ENCODE data around the gene MICAL2. TPM values are rescaled to one million over a fixed set of nuclear protein-coding genes. Genes with fewer than 3 reads are reported as not detected.

MICAL2 gene
- total and polyA plus RNA-seq, 2 of the 8 experiments (the other 6 are each of a cell fraction or from before 2014, with no cell fraction given) = 1.3 to 4.1 TPM

- H3K79me1 ChIP-seq (ENCODE audit: low read depth, low read length) = no peaks in the 10 kb centered on the region
- H3K56ac ChIP-seq (replicated peaks; ENCODE audit: insufficient read length, low read depth, low read length) = no peak overlapping the region
- POLR2A ChIA-PET (ENCODE audit: partially characterized antibody) = no interaction called here
- H2BK12ac ChIP-seq (ENCODE audit: low read depth, low read length) = no peak overlapping the region
- H3K9ac ChIP-seq (replicated peaks in 1 of 4; ENCODE audit: extremely low read depth in 1 of 4, low read depth in 3 of 4, low read length in 3 of 4) = no peak overlapping the region
- WGBS, 2 experiments (ENCODE audit: extremely low coverage in 1 of 2, insufficient coverage in 1 of 2, insufficient read length in 1 of 2, insufficient replicate concordance in 2 of 2, low coverage in 1 of 2, low lambda C conversion rate in 2 of 2, missing lambda C conversion rate in 1 of 2) = 93% methylated on average over 2 of the region's 2 CpGs; no CpG with 5 or more reads in 1 of the 2 experiments
- H3K36me3 ChIP-seq (ENCODE audit: control insufficient read depth in 2 of 4, insufficient read depth in 4 of 4, low read length in 3 of 4) = no peaks in the 10 kb centered on the region
- H4K91ac ChIP-seq (replicated peaks; ENCODE audit: insufficient read length, low read length) = no peak overlapping the region
- no peak overlapping the region for H2AFZ ChIP-seq (ENCODE audit: low read length)
- no peak overlapping the region for H4K5ac ChIP-seq (ENCODE audit: insufficient read length, low read depth, low read length)
- no peak overlapping the region for H3K23ac ChIP-seq (ENCODE audit: insufficient read length)
- CTCF ChIA-PET (ENCODE audit: partially characterized antibody) = interaction anchor here (0.6 to 22.1 kb wide), 15 partner anchors 9 to 840 kb away, joined by 3 to 403 read pairs (median 3); partner anchors contain the start of gene PARVA
- no peak overlapping the region for H2BK5ac ChIP-seq (ENCODE audit: low read depth, low read length)
- H3K9me3 ChIP-seq (ENCODE audit: insufficient read depth in 2 of 2, low read depth in 1 of 2, low read length in 1 of 2) = no peaks in the 10 kb centered on the region
- no peak overlapping the region for H2BK15ac ChIP-seq (ENCODE audit: low read length)
- no peak overlapping the region for H3K4me2 ChIP-seq (ENCODE audit: insufficient read depth in 1 of 2, low read depth in 2 of 2, low read length in 2 of 2)
- no peak for FAIRE-seq
- no peak overlapping the region for H4K8ac ChIP-seq (ENCODE audit: extremely low read depth, insufficient read depth, low read length)
- TF ChIP-seq, protein P1, sequence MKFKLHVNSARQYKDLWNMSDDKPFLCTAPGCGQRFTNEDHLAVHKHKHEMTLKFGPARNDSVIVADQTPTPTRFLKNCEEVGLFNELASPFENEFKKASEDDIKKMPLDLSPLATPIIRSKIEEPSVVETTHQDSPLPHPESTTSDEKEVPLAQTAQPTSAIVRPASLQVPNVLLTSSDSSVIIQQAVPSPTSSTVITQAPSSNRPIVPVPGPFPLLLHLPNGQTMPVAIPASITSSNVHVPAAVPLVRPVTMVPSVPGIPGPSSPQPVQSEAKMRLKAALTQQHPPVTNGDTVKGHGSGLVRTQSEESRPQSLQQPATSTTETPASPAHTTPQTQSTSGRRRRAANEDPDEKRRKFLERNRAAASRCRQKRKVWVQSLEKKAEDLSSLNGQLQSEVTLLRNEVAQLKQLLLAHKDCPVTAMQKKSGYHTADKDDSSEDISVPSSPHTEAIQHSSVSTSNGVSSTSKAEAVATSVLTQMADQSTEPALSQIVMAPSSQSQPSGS (IDR thresholded peaks at IDR 0.05; ENCODE audit: low read length) = no peak
- TF ChIP-seq TAF1 (IDR thresholded peaks at IDR 0.05; ENCODE audit: low read depth, low read length) (no peak), TBP (IDR thresholded peaks at IDR 0.05; ENCODE audit: low read depth, low read length) (no peak), SAP30 (IDR thresholded peaks at IDR 0.05; ENCODE audit: insufficient read depth, insufficient replicate concordance, low read length) (no peak), TAF7 (optimal IDR thresholded peaks at IDR 0.05; ENCODE audit: borderline replicate concordance, low read depth, low read length) (no peak), RFX5 (IDR thresholded peaks at IDR 0.05; ENCODE audit: borderline replicate concordance, low read depth, low read length) (no peak), BCL11A (IDR thresholded peaks at IDR 0.05; ENCODE audit: low read depth in 2 of 2, low read length in 2 of 2) (no peak), KDM1A (IDR thresholded peaks at IDR 0.05; ENCODE audit: borderline replicate concordance, low read length) (no peak), JUND (IDR thresholded peaks at IDR 0.05; ENCODE audit: low read length) (no peak), SUZ12 (IDR thresholded peaks at IDR 0.05; ENCODE audit: low read length) (no peak), ZNF274 (IDR thresholded peaks at IDR 0.05; ENCODE audit: borderline replicate concordance, extremely low read depth, low read length) (no peak)
- TF ChIP-seq, protein P2, sequence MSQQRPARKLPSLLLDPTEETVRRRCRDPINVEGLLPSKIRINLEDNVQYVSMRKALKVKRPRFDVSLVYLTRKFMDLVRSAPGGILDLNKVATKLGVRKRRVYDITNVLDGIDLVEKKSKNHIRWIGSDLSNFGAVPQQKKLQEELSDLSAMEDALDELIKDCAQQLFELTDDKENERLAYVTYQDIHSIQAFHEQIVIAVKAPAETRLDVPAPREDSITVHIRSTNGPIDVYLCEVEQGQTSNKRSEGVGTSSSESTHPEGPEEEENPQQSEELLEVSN (IDR thresholded peaks at IDR 0.05) = no peak
- no peak overlapping the region for H2BK120ac ChIP-seq (replicated peaks; ENCODE audit: low read depth, low read length)
- DNase-seq (ENCODE audit: low read depth in 1 of 2, low spot score in 2 of 2) = no peak
- peaks cover 0 to 4% (median 0%) of the 10 kb centered on the region in 4 experiments; a peak in 2 of 7 replicates for H3K4me1 ChIP-seq (replicated peaks in 1 of 4; ENCODE audit: control insufficient read depth in 3 of 4, insufficient read depth in 4 of 4, low read length in 3 of 4)
- H3K27ac ChIP-seq (ENCODE audit: low read depth, low read length) = no peak overlapping the region
- no peak overlapping the region for H2BK20ac ChIP-seq (ENCODE audit: low read length)
- H4K20me1 ChIP-seq (replicated peaks in 1 of 2; ENCODE audit: control insufficient read depth in 1 of 2, insufficient read depth in 2 of 2, low read length in 2 of 2) = no peaks in the 10 kb centered on the region
- no peak overlapping the region for H3K4ac ChIP-seq (replicated peaks; ENCODE audit: insufficient read length, low read depth, low read length)
- no peak overlapping the region for H3K18ac ChIP-seq (ENCODE audit: extremely low read depth, low read length)
- H3K23me2 ChIP-seq (ENCODE audit: low read depth, low read length) = no peaks in the 10 kb centered on the region
- no peak overlapping the region for H2AK5ac ChIP-seq (ENCODE audit: low read depth, low read length)
- no peak overlapping the region for H3K14ac ChIP-seq (ENCODE audit: insufficient read length)
- no peak overlapping the region for H3K4me3 ChIP-seq (ENCODE audit: extremely low read depth in 1 of 4, insufficient read depth in 2 of 4, low read depth in 3 of 4, low read length in 4 of 4)
- no peaks in the 10 kb centered on the region for H3K79me2 ChIP-seq (ENCODE audit: control insufficient read depth in 1 of 2, insufficient read depth in 2 of 2, low read length in 2 of 2)
- no peaks in the 10 kb centered on the region for H3K27me3 ChIP-seq (replicated peaks in 1 of 4; ENCODE audit: control insufficient read depth in 3 of 4, extremely low read depth in 1 of 4, insufficient read depth in 3 of 4, low read length in 3 of 4)
Observed at GRCh38 chr11:12267921-12268320, 157.5 kb downstream of the MICAL2 start.

All from H1 (cell line).